Measurements from ENCODE around the gene SSBP2. TPM values are rescaled to one million over a fixed set of nuclear protein-coding genes. Genes with fewer than 3 reads are reported as not detected.
"Not testable (repeated sequence)": the region's sequence is repeated elsewhere in the genome, so short reads cannot be mapped to it uniquely, and the experiment has no call there.

SSBP2 gene
- total RNA-seq, 1 donor from 2014 or later = 85.8 TPM

- TF ChIP-seq CTCF (IDR thresholded peaks at IDR 0.05; ENCODE audit: unreplicated experiment) = no peak
- H3K4me1 Mint-ChIP-seq = peaks cover 3% of the 10 kb centered on the region
- H3K27ac Mint-ChIP-seq = no peak overlapping the region
- H3K27me3 Mint-ChIP-seq (ENCODE audit: low read depth) = no peaks in the 10 kb centered on the region
- no peak overlapping the region for H3K4me3 Mint-ChIP-seq
- peaks cover 9% of the 10 kb centered on the region for H3K36me3 Mint-ChIP-seq
- DNase-seq (ENCODE audit: low spot score in 2 of 2, unreplicated experiment in 2 of 2) = no peak
- H3K9me3 Mint-ChIP-seq = no peaks in the 10 kb centered on the region
Observed at GRCh38 chr5:81418606-81419005, 332.3 kb downstream of the SSBP2 start.

- no peak for TF ChIP-seq CTCF (IDR thresholded peaks at IDR 0.05; ENCODE audit: unreplicated experiment)
- DNase-seq (ENCODE audit: low spot score in 2 of 2, unreplicated experiment in 2 of 2) = no peak
- H3K9me3 Mint-ChIP-seq = no peaks in the 10 kb centered on the region
- peaks cover 3% of the 10 kb centered on the region for H3K4me1 Mint-ChIP-seq
- no peak overlapping the region for H3K27ac Mint-ChIP-seq
- no peak overlapping the region for H3K4me3 Mint-ChIP-seq
- peaks cover 9% of the 10 kb centered on the region for H3K36me3 Mint-ChIP-seq
- H3K27me3 Mint-ChIP-seq (ENCODE audit: low read depth) = no peaks in the 10 kb centered on the region
Observed at GRCh38 chr5:81417052-81417451, 333.8 kb downstream of the SSBP2 start.

- no peak for DNase-seq (ENCODE audit: low spot score in 2 of 2, unreplicated experiment in 2 of 2)
- H3K27me3 Mint-ChIP-seq (ENCODE audit: low read depth) = no peaks in the 10 kb centered on the region
- peaks cover 19% of the 10 kb centered on the region for H3K4me1 Mint-ChIP-seq
- no peak overlapping the region for H3K27ac Mint-ChIP-seq
- no peak for TF ChIP-seq CTCF (IDR thresholded peaks at IDR 0.05; ENCODE audit: unreplicated experiment)
- H3K36me3 Mint-ChIP-seq = peaks cover 5% of the 10 kb centered on the region
- H3K4me3 Mint-ChIP-seq = no peak overlapping the region
- H3K9me3 Mint-ChIP-seq = no peaks in the 10 kb centered on the region
Observed at GRCh38 chr5:81409896-81410295, 341.0 kb downstream of the SSBP2 start.

- peaks cover 19% of the 10 kb centered on the region for H3K4me1 Mint-ChIP-seq
- no peaks in the 10 kb centered on the region for H3K9me3 Mint-ChIP-seq
- H3K27ac Mint-ChIP-seq = no peak overlapping the region
- no peaks in the 10 kb centered on the region for H3K27me3 Mint-ChIP-seq (ENCODE audit: low read depth)
- no peak for DNase-seq (ENCODE audit: low spot score in 2 of 2, unreplicated experiment in 2 of 2)
- TF ChIP-seq CTCF (IDR thresholded peaks at IDR 0.05; ENCODE audit: unreplicated experiment) = no peak
- H3K36me3 Mint-ChIP-seq = peaks cover 5% of the 10 kb centered on the region
- no peak overlapping the region for H3K4me3 Mint-ChIP-seq
Observed at GRCh38 chr5:81409361-81409760, 341.5 kb downstream of the SSBP2 start.

- DNase-seq (ENCODE audit: low spot score in 2 of 2, unreplicated experiment in 2 of 2) = no peak
- Mint-ChIP-seq H3K27ac (no peak overlapping the region), H3K27me3 (ENCODE audit: low read depth) (no peaks in the 10 kb centered on the region), H3K4me1 (peaks cover 19% of the 10 kb centered on the region), H3K9me3 (no peaks in the 10 kb centered on the region), H3K36me3 (peaks cover 3% of the 10 kb centered on the region), H3K4me3 (no peak overlapping the region)
- TF ChIP-seq CTCF (IDR thresholded peaks at IDR 0.05; ENCODE audit: unreplicated experiment) = no peak
Observed at GRCh38 chr5:81408496-81408895, 342.4 kb downstream of the SSBP2 start.

- H3K36me3 Mint-ChIP-seq; H3K4me3 Mint-ChIP-seq; H3K9me3 Mint-ChIP-seq; H3K27me3 Mint-ChIP-seq (ENCODE audit: low read depth); DNase-seq (ENCODE audit: low spot score in 2 of 2, unreplicated experiment in 2 of 2): not testable (repeated sequence)
- Mint-ChIP-seq H3K27ac (peak overlapping the region; percentile 56), H3K4me1 (peaks cover 19% of the 10 kb centered on the region)
Observed at GRCh38 chr5:81407811-81408210, 343.1 kb downstream of the SSBP2 start.

All from mesothelial cell of epicardium (in vitro differentiated cells).